ENCODE results near the gene ZNF611.
A peak's percentile ranks its signal among the peaks of the same experiment; 100 is the strongest.

DNA sequence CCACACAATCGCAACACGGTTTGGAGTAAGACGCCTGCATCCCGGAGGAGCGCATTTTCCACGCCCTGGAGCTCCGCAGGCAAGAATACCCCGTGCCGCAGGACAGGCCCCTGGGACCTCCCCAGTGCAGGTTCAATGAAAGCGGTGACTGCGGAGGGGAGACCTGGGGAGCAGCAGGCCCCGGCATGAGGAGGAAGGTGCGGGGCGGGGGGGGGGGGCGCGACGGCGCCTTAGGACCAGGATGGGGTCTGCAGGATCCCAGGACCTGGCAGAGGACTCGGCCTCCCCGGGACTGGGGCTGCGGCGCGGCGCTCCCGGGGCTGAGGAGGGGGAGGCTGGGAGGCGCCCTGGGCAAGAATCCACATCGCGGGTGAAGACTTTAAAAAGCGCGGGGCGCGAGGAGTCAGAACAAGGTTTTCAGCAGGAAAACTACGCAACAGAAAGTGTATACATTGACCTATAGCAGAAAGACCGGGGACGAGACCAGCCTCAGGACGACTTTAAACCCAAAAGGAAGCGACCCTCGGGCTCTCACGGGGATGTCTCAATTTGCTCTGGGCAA, 432 bp downstream of the ZNF611 start:
- no peak for TF ChIP-seq EZH2 (IDR thresholded peaks at IDR 0.05)
- TF ChIP-seq CTCF (IDR thresholded peaks at IDR 0.05), result no peak
- peak; percentile 33 for TF ChIP-seq EZH2phosphoT487 (IDR thresholded peaks at IDR 0.05)
